RWPE2 (cell line): ENCODE data around the gene STK24.

Source experiments
- ATAC-seq: fragments of 200-7000 bp; cut with Tn5 transposase; 3 replicates; pipeline ENCODE4 v1.9.1; 2021; ENCODE audit warnings: low read depth
- DNase-seq: peaks from one replicate; pipeline ENCODE4 v3.0.0-alpha.2; 2020; ENCODE audit warnings: low spot score
- H3K27ac ChIP-seq: fragments of 450-650 bp; 2 replicates; pipeline ENCODE4 v1.5.1; 2017; ENCODE audit warnings: mild to moderate bottlenecking; ENCODE audit not compliant: poor library complexity, severe bottlenecking
- H3K27me3 ChIP-seq: fragments of 250-450 bp; sonication (Bioruptor Pico); 2 replicates; pipeline ENCODE4 v1.5.1; 2021; ENCODE audit warnings: mild to moderate bottlenecking, moderate library complexity; ENCODE audit not compliant: insufficient read depth, poor library complexity, severe bottlenecking
- H3K36me3 ChIP-seq: fragments of 250-450 bp; sonication (Bioruptor Pico); 2 replicates; pipeline ENCODE4 v1.5.1; 2020; ENCODE audit warnings: low read depth, mild to moderate bottlenecking, moderate library complexity
- H3K4me1 ChIP-seq: fragments of 250-450 bp; sonication (Bioruptor Pico); 2 replicates; pipeline ENCODE4 v1.5.1; 2021; ENCODE audit warnings: mild to moderate bottlenecking, moderate library complexity; ENCODE audit not compliant: insufficient read depth, poor library complexity, severe bottlenecking
- H3K4me3 ChIP-seq: fragments of 250-450 bp; sonication (Bioruptor Pico); 2 replicates; pipeline ENCODE4 v1.5.1; 2021; ENCODE audit warnings: mild to moderate bottlenecking, moderate library complexity; ENCODE audit not compliant: severe bottlenecking
- H3K9me3 ChIP-seq: fragments of 250-450 bp; sonication (Bioruptor Pico); 2 replicates; pipeline ENCODE4 v1.5.1; 2021; ENCODE audit warnings: mild to moderate bottlenecking, moderate library complexity; ENCODE audit not compliant: severe bottlenecking
- TF ChIP-seq, protein P1 (sequence below): fragments of 450-650 bp; IDR thresholded peaks from one replicate; pipeline ENCODE4 v1.5.1; 2017; ENCODE audit warnings: mild to moderate bottlenecking, moderate library complexity; ENCODE audit not compliant: poor library complexity, severe bottlenecking

The STK24 gene

DNA sequence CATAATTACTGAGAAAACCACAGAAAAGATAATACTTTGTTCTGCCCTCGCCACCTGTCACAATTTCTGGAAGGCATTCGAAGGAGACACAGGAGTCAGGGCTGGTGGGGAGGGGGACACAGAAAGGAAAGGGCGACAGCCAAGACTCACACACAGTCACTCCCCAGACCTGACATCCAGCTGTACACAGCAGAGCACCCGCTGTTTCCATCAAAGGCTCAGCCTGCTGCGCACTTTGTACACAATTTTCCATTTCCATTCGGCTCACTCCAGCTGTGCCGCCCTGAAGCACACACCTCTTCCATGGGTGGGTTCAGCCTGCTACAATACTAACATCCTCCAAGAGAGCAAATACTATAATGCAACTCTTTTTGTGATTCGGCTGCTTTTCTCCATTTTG, 38.0 kb downstream of the STK24 start:
- no peaks in the 10 kb centered on the region for H3K27me3 ChIP-seq
- H3K27ac ChIP-seq, result peak overlapping the region; percentile 97
- DNase-seq (no peak), ATAC-seq (no peak)
- no peaks in the 10 kb centered on the region for H3K9me3 ChIP-seq
- no peak overlapping the region for H3K4me3 ChIP-seq
- H3K36me3 ChIP-seq, result peaks cover 14% of the 10 kb centered on the region
- H3K4me1 ChIP-seq, result peaks cover 49% of the 10 kb centered on the region
- TF ChIP-seq, protein P1, sequence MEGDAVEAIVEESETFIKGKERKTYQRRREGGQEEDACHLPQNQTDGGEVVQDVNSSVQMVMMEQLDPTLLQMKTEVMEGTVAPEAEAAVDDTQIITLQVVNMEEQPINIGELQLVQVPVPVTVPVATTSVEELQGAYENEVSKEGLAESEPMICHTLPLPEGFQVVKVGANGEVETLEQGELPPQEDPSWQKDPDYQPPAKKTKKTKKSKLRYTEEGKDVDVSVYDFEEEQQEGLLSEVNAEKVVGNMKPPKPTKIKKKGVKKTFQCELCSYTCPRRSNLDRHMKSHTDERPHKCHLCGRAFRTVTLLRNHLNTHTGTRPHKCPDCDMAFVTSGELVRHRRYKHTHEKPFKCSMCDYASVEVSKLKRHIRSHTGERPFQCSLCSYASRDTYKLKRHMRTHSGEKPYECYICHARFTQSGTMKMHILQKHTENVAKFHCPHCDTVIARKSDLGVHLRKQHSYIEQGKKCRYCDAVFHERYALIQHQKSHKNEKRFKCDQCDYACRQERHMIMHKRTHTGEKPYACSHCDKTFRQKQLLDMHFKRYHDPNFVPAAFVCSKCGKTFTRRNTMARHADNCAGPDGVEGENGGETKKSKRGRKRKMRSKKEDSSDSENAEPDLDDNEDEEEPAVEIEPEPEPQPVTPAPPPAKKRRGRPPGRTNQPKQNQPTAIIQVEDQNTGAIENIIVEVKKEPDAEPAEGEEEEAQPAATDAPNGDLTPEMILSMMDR, result no peak

DNA sequence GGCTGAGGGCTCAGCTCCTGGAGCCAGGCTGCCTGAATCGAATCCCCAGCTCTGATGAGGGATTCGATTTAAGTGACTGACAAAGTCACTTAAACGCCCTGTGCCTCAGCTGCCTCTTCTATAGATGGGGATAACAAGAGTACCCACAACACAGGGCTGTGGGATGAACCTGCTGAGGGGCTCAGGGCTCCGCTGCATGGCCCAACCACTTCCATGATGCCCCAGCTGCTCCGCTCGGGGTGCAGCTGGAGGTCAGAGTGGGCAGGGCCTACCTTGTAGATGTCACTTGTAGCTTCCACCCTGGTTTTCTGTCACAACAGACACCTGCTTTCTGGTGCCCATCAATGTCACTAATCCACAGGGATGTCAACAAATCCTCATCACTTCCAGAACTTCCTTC, 39.2 kb downstream of the STK24 start:
- DNase-seq, result no peak
- Histone ChIP-seq H3K27ac (peak overlapping the region; percentile 97), H3K4me3 (no peak overlapping the region), H3K27me3 (no peaks in the 10 kb centered on the region), H3K4me1 (peaks cover 49% of the 10 kb centered on the region), H3K36me3 (peaks cover 18% of the 10 kb centered on the region), H3K9me3 (no peaks in the 10 kb centered on the region)
- no peak for ATAC-seq
- TF ChIP-seq, protein P1, result no peak

DNA sequence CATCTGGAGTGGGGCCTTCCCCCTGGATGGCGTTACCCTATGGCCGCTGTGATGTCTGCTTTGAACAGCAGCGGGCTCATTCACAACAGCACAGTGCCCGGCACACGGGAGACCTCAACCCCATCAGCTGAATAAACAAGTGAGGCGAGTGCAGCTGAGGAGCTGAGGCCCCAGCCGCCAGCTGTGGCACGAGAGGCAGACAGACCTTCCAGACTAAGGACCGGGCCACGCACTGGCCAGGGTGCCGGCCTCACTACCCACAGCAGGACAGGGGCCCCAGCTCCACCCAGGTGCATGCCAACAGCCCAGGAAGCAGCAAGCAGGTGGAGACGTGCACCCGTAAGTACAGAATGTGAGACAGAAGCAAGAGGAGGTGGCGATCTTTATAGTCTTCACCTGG, 39.6 kb downstream of the STK24 start:
- TF ChIP-seq, protein P1, result no peak
- no peak for DNase-seq

DNA sequence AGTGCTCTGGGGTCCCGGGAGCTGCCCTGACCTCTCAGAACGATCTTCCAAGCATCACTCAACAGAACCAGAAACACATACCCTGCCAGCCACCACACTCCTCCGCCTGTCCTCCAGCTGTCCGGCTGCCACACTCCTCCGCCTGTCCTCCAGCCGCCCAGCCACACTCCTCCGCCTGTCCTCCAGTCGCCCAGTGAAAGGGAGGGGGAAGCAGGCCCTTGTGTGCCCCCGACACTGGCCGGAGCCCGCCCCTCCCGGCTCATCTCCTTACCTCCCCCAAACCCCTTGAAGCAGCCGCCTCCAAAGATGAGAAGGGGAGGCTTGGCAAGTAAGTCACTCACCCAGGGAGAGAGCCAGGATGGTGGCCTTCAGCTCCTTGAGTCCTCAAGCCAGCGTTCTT, 40.2 kb downstream of the STK24 start:
- DNase-seq, result no peak
- TF ChIP-seq, protein P1, result no peak
- Histone ChIP-seq H3K27me3 (no peaks in the 10 kb centered on the region), H3K4me1 (peaks cover 49% of the 10 kb centered on the region), H3K36me3 (peaks cover 18% of the 10 kb centered on the region), H3K9me3 (no peaks in the 10 kb centered on the region), H3K27ac (peak overlapping the region; percentile 97), H3K4me3 (no peak overlapping the region)
- no peak for ATAC-seq

More for the DNA sequence above, 39.6 kb downstream of the STK24 start:
- Histone ChIP-seq H3K27ac (peak overlapping the region; percentile 97), H3K36me3 (peaks cover 18% of the 10 kb centered on the region), H3K4me1 (peaks cover 49% of the 10 kb centered on the region), H3K4me3 (no peak overlapping the region), H3K9me3 (no peaks in the 10 kb centered on the region), H3K27me3 (no peaks in the 10 kb centered on the region)
- no peak for ATAC-seq

DNA sequence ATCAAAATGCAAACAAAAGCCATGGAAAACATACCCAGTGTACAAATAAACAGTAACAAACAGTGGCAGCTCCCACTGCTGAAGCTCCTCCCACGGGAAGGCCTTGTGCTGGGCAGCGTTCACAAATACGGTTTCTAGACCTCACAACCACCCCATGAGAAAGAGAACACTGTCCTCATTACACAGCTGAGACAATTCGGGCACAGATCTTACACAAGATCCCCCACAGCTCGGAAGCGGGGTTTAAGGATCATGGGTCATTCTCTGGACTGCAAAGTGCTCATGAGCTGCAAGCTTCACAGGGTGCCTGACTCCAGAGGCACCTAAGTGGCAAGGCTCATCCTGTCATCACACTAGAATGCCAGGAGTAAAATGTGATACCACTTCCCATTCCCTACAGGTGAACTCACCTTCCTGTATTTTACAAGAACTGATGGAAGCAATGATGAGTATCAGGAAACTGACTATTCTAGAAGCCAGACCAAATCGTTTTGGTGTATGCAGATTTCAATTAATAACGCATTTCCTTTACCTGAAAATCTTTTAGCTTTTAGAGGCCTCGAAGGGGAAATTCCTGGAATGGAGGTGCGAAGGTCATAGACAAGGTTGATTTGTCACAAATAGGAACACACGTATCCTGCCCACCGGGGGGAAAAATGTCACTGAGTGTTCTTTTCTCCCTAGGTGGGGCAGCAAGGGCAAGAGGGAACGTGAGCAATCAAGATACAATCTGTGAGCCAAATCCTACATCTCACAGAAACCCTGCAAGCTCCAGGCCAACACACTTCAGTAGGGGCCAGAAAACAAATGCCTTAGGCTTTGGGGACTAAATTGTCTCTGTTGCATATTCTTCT, 41.2 kb downstream of the STK24 start:
- Histone ChIP-seq H3K27ac (peak overlapping the region; percentile 97), H3K36me3 (peaks cover 22% of the 10 kb centered on the region), H3K9me3 (no peaks in the 10 kb centered on the region), H3K4me1 (peaks cover 49% of the 10 kb centered on the region), H3K4me3 (no peak overlapping the region), H3K27me3 (no peaks in the 10 kb centered on the region)
- TF ChIP-seq, protein P1, result no peak
- ATAC-seq, result peak; percentile 90
- no peak for DNase-seq
